ENCODE results near the gene ARPP19.
"Not testable (repeated sequence)": the region's sequence is repeated elsewhere in the genome, so short reads cannot be mapped to it uniquely, and the experiment has no call there.

The ARPP19 gene

DNA sequence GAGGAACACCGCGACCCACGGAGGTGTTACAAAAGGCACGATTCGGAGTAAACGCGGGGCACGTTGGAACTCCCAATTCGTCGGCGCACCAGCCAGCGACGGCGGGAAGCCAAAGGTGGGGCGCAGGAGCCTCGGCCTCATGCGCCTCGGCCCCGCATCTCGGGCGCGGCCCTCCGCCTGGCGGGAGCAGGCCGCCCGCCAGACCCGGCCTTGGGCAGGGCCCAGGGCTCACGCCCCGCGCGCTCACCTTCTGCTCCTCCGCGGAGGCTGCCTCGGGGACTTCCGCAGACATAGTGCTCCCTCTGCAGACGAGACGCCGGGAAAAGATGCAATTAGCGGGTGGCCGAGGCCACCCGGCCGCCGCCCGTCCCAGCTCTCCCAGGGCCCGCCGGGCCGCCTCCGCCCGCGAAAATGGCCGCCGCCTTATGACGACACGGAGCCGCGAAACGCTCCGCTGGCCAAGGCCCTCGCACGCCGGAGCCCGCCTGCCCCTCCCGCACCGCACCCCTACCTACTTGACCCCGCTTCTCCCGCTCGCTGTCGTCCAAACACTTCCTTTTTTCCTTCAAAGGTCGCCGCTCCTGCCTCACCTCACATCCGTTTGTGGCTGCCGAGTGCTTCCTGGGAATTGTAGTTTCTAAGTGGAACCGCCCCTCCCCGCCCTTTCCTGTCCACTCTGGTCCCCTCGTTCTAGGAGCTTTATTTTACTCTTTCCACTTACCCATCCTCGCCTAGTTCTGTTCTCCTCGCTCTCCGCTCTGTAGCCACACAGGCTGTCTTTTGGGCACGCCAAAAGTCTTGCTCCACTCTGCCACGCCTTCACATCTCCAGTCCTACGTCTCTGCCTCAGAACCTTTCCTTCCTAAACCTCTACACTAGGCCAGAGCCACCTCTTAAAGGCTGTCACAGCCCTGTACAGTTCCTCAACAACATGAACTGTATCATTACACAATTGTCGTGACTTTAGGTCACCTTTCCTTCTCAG, at the start of gene ARPP19:
Gene ARPP19 (minus strand): TSS at position 430 of the 985 bp plus-strand sequence. CDS start 138 bp downstream, at position 292.
- peak; percentile 44 to 45 for DNase-seq (ENCODE audit: low read depth in 2 of 2)

GRCh38 chr15:52617026-52617425, 48.2 kb upstream of the ARPP19 start:
- no peak for DNase-seq (ENCODE audit: low read depth in 2 of 2)

DNA sequence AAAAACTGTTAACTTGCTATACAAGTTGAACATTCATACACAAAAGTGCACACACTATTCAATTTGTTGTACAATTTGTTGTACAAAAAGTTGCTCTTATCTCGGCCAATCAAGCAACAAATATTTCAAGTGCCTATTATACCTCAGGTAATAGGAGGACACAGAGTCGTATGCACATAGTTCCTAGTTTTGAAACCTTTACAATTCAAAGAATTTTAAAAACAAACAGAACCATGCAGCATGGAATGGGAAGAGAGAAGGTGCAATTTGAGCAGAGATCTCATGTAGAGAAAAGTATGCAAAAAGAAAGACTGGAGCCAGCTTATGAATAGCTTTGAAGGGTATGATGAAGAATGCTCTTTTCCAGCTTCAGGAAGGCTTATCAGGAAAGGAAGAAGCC, 46.5 kb upstream of the ARPP19 start:
- no peak for DNase-seq (ENCODE audit: low read depth in 2 of 2)

- DNase-seq (ENCODE audit: low read depth in 2 of 2), result no peak
Observed at GRCh38 chr15:52609593-52609992, 40.8 kb upstream of the ARPP19 start.

DNA sequence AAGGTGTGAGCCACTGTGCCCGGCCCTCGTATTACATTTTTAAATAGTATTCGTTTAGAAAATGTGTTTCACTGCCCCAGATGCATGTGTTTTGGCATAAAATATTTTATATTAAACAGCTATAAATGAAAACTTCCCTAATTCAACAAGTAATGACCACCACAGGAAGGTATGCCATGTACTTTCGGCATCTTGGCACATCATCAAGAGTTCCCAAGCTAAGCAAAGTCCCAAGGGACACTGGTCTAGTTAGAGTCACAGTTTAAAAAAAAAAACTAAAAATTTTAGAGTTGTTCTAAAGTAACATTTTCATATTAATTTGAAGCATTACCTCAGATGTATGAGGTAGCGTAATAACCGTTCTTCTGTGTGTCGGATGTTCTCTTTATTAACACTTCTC, 15.6 kb upstream of the ARPP19 start:
- no peak for DNase-seq (ENCODE audit: low read depth in 2 of 2)

DNA sequence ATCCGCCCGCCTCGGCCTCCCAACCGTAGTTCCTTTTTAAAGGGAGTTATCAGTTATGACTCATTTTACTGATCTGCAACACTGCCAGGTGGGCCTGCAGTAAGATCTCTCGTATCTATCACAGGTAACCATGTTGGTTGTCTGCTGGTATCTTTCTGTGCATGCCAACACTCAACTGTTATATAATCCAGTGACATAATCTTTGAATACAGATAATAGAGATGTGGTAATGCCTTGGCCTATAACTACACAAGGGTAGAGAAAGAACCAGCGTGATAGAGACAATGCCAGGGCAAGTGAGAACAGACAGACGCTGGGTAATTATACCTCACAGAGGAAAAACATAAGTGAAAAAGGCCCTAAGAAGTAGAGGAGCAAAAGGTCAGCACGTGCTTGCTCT, 11.0 kb upstream of the ARPP19 start:
- no peak for DNase-seq (ENCODE audit: low read depth in 2 of 2)

DNA sequence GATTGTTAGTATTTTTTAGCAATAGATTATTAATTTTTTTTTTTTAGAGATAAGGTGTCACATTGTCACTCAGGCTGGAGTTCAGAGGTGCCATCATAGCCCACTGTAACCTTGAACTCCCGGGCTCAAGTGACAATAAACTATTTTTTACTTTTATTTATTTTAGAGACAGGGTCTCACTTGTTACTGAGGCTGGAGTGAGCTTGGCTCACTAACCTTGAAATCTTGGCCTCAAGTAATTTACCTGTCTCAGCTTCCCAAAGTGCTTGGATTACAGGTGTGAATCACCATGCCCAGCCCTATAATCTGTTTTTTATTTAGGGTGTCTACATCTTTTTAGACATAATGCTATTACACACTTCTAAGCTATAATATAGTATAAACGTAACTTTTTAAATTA, 7.9 kb upstream of the ARPP19 start:
- no peak for DNase-seq (ENCODE audit: low read depth in 2 of 2)

DNA sequence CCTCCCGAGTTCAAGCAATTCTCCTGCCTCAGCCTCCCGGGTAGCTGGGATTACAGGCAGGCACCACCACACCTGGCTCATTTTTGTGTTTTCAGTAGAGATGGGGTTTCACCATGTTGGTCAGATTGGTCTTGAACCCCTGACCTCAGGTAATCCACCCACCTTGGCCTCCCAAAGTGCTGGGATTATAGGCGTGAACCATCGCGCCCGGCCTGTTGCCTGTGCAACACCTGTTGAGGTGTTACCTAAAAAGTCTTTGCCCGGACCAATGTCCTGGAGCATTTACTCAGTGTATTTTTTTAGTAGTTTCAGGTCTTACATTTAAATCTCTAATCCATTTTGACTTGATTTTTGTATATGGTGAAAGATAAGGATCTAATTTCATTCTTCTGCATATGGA, 6.7 kb upstream of the ARPP19 start:
- not testable (repeated sequence) for DNase-seq (ENCODE audit: low read depth in 2 of 2)

DNA sequence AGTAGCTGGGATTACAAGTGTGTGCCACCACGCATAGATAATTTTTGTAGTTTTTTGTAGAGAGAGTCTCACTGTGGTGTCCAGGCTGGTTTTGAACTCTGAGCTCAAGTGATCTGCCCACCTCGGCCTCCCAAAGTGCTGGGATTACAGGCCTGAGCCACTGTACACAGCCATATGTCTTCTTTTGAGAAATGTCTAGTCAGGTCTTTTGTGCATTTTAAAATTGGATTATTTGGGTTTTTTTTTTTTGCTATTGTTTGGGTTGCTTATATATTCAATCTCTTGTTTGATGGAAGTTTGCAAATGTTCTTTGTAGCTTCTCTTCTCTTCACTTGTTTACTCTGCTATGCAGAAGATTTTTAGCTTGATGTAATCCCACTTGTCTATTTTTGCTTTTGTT, 6.2 kb upstream of the ARPP19 start:
- no peak for DNase-seq (ENCODE audit: low read depth in 2 of 2)

GRCh38 chr15:52574623-52575022, 5.8 kb upstream of the ARPP19 start:
- not testable (repeated sequence) for DNase-seq (ENCODE audit: low read depth in 2 of 2)

GRCh38 chr15:52567871-52568600, 794 bp downstream of the ARPP19 start:
- no peak for DNase-seq (ENCODE audit: low read depth in 2 of 2)

GRCh38 chr15:52566889-52567288, 1.9 kb downstream of the ARPP19 start:
- no peak for DNase-seq (ENCODE audit: low read depth in 2 of 2)

DNA sequence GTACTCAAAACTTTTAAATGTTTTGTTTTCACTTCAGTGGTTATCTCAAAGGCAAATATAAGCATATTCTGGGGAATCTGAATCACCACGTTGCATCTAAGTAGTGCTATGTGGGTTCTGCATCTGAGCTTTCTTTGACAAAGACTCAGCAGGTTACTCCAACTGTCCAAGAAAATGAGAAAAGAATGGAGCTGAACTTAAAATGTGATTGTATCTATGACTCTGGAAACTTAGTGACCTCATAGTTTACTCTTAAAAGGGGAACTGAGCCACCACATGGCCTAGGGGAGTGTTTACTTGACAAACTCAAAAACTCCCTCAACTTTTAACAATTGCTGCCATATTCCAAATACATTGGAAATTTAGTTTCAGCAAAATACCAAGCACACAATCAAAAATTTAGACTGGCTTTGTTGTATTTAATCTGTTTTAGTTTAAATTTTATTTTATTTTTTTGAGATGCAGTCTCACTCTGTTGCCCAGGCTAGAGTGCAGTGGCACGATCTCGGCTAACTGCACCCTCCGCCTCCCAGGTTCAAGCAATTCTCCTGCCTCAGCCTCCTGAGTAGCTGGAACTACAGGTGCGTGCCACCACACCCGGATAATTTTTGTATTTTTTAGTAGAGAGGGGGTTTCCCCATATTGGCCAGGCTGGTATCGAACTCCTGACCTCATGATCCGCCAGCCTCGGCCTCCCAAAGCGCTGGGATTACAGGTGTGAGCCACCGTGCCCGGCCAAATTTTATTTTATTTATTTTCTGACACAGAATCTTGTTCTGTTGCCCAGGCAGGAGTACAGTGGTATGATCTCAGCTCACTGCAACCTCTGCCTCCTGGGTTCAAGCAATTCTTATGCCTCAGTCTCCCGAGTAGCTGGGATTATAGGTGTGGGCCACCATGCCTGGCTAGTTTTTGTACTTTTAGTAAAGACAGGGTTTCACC, 3.1 kb downstream of the ARPP19 start:
- not testable (repeated sequence) for DNase-seq (ENCODE audit: low read depth in 2 of 2)

DNA sequence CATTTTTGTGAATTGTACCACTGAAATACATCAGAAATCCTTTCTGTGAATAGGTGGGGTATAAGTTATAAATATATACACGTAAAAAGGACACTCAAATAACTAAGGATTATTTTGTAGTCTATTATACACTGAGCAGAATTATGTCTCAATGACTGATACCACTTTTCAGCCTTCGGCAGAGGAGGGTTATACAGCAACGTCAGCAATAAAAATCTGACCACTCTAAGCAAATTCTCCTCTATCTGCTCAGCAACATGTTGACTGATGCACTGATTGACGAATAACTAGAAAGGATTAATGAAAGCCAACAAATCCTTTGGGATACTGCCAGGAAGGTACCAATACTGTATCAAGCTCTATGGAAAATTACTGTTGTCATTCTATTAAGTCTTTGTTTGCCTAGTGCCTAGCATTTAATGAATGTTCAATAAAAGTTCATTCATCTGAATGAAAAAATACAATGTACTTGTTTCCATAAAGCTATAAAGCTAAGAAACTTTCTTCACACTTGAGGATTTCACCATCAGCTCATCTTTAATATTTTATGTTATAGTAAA, 5.2 kb downstream of the ARPP19 start:
- DNase-seq (ENCODE audit: low read depth in 2 of 2), result no peak

- no peak for DNase-seq (ENCODE audit: low read depth in 2 of 2)
Observed at GRCh38 chr15:52559575-52559974, 9.3 kb downstream of the ARPP19 start.

GRCh38 chr15:52559022-52559421, 9.8 kb downstream of the ARPP19 start:
- no peak for DNase-seq (ENCODE audit: low read depth in 2 of 2)

GRCh38 chr15:52558196-52558595, 10.6 kb downstream of the ARPP19 start:
- DNase-seq (ENCODE audit: low read depth in 2 of 2), result no peak

DNA sequence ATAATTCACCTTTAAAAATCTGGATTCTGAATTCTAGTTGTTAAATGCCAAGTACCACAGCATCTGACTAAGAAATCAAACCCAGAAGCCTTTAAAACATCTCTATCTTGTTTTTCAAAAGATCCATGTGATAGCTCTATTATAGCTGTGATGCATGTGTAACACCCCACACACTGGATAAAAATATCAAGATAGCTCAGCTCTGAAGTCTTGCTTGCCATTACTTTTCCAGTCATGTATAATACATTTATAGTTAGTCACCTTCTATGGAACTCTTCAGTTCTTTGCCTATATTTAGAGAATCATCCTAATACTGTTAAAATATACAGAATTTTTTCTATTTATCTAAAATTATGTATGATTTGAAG, 11.6 kb downstream of the ARPP19 start:
- DNase-seq (ENCODE audit: low read depth in 2 of 2), result no peak

DNA sequence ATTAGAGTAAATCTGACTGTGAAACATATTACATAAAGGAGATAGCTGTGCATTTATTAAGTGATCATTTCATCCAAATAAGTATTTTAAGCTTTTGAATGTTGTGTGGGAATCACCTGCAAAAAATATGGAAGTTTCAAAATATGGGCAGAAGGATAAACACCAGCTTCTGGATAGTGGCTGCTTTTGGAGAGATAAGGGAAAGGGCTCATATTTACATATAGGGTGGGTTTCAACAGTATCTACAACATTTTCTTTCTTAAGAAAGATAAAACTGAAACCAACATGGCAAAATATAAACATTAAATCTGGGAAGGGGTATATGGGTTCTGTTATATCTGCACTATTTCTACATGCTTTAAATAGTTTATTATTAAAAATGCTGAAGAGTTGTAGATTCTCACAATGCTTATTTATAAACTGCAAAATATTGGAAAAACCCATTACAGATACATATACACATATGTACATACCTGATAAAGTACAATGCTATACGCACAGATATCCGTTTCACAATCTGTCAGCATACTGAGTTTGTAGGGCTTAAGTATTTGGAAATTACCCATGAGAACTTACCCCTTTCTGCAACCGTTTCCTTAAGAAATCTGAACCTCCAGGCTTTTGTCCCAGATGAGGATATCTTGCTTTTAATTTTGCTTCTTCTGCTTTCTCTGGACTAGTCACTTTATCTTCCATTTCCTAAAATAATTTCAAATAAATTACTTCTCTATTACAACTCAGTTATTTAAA, 12.1 kb downstream of the ARPP19 start:
- no peak for DNase-seq (ENCODE audit: low read depth in 2 of 2)

DNA sequence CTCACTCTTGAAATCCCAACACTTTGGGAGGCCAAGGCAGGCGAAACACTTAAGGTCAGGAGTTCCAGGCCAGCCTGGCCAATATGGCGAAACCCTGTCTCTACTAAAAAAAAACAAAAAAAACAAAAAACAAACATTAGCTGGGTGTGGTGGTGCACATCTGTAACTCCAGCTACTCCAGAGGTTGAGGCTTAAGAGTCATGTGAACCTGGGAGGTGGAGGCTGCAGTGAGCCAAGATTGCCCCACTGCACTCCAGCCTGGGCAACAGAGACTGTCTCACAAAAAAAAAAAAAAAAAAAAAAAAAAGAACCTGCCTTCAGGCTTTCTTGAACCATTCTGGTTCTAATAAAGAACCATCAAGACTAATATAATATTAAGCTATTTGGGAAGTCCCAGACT, 16.5 kb downstream of the ARPP19 start:
- no peak for DNase-seq (ENCODE audit: low read depth in 2 of 2)

- DNase-seq (ENCODE audit: low read depth in 2 of 2), result no peak
Observed at GRCh38 chr15:52551762-52552161, 17.1 kb downstream of the ARPP19 start.
